Measurements from ENCODE around the gene FGF14. TPM values are rescaled to one million over a fixed set of nuclear protein-coding genes. Genes with fewer than 3 reads are reported as not detected.

The FGF14 gene
- total RNA-seq, 1 donor from 2014 or later = not detected

- no peak for DNase-seq (ENCODE audit: low read depth)
- TF ChIP-seq CTCF (IDR thresholded peaks at IDR 0.05; ENCODE audit: insufficient read depth, low read length, poor library complexity, severe bottlenecking) = no peak
- Histone ChIP-seq H3K4me3 (ENCODE audit: low read depth, low read length) (no peak overlapping the region), H3K27me3 (ENCODE audit: control insufficient read depth, insufficient read depth, low read length) (no peaks in the 10 kb centered on the region), H3K36me3 (ENCODE audit: control insufficient read depth, insufficient read depth, low read length) (no peaks in the 10 kb centered on the region)
Observed at GRCh38 chr13:101979825-101980224, 422.0 kb downstream of the FGF14 start.

DNA sequence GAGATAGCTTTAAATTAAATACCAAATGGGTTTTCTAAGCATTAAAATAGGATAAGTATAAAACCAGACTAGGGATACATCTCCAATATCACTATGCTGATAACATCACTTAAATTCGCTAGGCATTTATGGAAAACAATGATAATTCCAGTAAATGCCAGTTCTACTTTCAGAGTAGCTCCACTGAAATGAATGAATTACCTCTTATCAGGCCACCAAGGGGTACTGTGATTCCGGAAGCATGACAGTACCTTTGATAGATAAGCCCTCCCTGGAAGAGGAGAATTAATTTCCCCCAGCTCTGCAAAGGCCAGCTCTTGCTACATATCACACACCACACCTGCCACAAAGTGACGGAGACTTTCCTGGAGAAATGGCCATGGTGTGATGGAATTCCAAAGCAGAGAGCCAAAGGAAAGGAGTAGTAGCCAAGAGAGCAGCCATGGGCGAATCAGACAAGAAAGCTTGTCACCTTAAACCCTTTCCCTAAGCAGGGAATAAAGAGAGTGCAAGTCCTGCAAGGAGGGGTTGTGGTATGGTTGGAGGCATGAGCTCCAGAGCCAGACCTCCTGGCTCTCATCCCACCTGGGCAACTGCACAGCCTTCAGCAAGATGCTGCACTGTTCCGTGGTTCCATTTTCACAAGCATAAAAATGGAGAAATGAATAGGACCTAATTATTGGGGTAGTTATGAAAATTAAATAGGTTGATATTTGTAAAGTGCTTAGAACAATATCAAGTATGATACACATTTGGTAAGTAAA lies 423.1 kb downstream of the FGF14 start:
- DNase-seq (ENCODE audit: low read depth) = no peak
- no peaks in the 10 kb centered on the region for H3K27me3 ChIP-seq (ENCODE audit: control insufficient read depth, insufficient read depth, low read length)
- TF ChIP-seq CTCF (IDR thresholded peaks at IDR 0.05; ENCODE audit: insufficient read depth, low read length, poor library complexity, severe bottlenecking) = no peak
- no peak overlapping the region for H3K4me3 ChIP-seq (ENCODE audit: low read depth, low read length)
- no peaks in the 10 kb centered on the region for H3K36me3 ChIP-seq (ENCODE audit: control insufficient read depth, insufficient read depth, low read length)

GRCh38 chr13:101977475-101977874 lies 424.4 kb downstream of the FGF14 start:
- H3K36me3 ChIP-seq (ENCODE audit: control insufficient read depth, insufficient read depth, low read length) = no peaks in the 10 kb centered on the region
- no peak for DNase-seq (ENCODE audit: low read depth)
- H3K4me3 ChIP-seq (ENCODE audit: low read depth, low read length) = no peak overlapping the region
- no peak for TF ChIP-seq CTCF (IDR thresholded peaks at IDR 0.05; ENCODE audit: insufficient read depth, low read length, poor library complexity, severe bottlenecking)
- H3K27me3 ChIP-seq (ENCODE audit: control insufficient read depth, insufficient read depth, low read length) = no peaks in the 10 kb centered on the region

GRCh38 chr13:101972191-101972590 lies 429.7 kb downstream of the FGF14 start:
- no peaks in the 10 kb centered on the region for H3K27me3 ChIP-seq (ENCODE audit: control insufficient read depth, insufficient read depth, low read length)
- no peaks in the 10 kb centered on the region for H3K36me3 ChIP-seq (ENCODE audit: control insufficient read depth, insufficient read depth, low read length)
- no peak for TF ChIP-seq CTCF (IDR thresholded peaks at IDR 0.05; ENCODE audit: insufficient read depth, low read length, poor library complexity, severe bottlenecking)
- H3K4me3 ChIP-seq (ENCODE audit: low read depth, low read length) = no peak overlapping the region
- DNase-seq (ENCODE audit: low read depth) = no peak

DNA sequence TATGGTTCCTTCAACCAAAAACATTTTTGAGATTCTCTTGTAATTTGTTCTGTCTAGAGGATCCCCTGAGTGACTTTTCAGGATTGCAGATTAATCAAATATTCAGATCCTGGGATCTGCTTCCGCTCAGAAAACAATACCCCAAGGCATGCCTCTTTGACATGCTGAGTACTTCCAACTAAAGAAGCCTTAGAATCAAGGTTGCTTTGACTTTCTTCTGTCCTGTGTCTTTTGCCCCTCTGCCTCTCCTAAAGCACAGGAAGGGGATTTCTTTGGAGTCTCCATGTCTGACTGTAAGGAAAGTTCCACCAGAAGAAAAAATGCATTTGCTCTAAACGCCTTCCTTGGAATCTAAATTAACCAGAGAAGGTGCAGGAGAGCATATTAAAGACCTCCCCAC lies 431.5 kb downstream of the FGF14 start:
- no peak for DNase-seq (ENCODE audit: low read depth)
- Histone ChIP-seq H3K27me3 (ENCODE audit: control insufficient read depth, insufficient read depth, low read length) (no peaks in the 10 kb centered on the region), H3K4me3 (ENCODE audit: low read depth, low read length) (no peak overlapping the region), H3K36me3 (ENCODE audit: control insufficient read depth, insufficient read depth, low read length) (no peaks in the 10 kb centered on the region)
- TF ChIP-seq CTCF (IDR thresholded peaks at IDR 0.05; ENCODE audit: insufficient read depth, low read length, poor library complexity, severe bottlenecking) = no peak

DNA sequence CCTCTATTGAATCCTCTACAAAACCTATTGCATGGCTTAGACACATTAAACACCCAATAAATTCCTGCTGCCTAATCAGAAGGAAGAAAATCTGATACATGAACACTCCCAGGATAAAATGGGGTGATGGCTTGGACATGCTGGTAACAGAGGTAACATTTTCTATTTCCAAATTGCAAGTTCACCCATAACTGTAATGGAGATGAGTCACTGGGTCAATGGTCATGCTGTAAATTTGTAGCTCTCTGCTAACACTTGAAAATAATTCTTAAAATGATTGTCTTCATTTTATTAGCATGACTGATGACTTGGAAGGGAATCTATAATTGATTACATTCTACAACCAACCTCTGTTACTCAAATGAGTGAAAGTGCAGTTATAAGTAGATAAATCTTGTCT lies 434.1 kb downstream of the FGF14 start:
- no peak for DNase-seq (ENCODE audit: low read depth)
- Histone ChIP-seq H3K27me3 (ENCODE audit: control insufficient read depth, insufficient read depth, low read length) (no peaks in the 10 kb centered on the region), H3K36me3 (ENCODE audit: control insufficient read depth, insufficient read depth, low read length) (no peaks in the 10 kb centered on the region), H3K4me3 (ENCODE audit: low read depth, low read length) (no peak overlapping the region)
- TF ChIP-seq CTCF (IDR thresholded peaks at IDR 0.05; ENCODE audit: insufficient read depth, low read length, poor library complexity, severe bottlenecking) = no peak
